KMS-11 (cell line): Measurements from ENCODE around the gene PTGFR.

ENCODE experiments used
- H2AFZ ChIP-seq: fragments of 200-600 bp; sonication (generic); 2 replicates; pipeline ENCODE4 v1.6.1; 2016; ENCODE audit warnings: antibody characterized with exemption, mixed run types, low read depth
- H3K27ac ChIP-seq: fragments of 200-600 bp; sonication (generic); 2 replicates; pipeline ENCODE4 v1.6.1; 2016; ENCODE audit warnings: mild to moderate bottlenecking, mixed run types
- H3K27me3 ChIP-seq: fragments of 200-600 bp; sonication (generic); 2 replicates; pipeline ENCODE4 v1.6.1; 2017; ENCODE audit warnings: mild to moderate bottlenecking, low read depth, mixed run types, moderate library complexity; ENCODE audit not compliant: insufficient read depth
- H3K36me3 ChIP-seq: fragments of 200-600 bp; sonication (generic); 2 replicates; pipeline ENCODE4 v1.6.1; 2017; ENCODE audit warnings: mild to moderate bottlenecking, mixed run types; ENCODE audit not compliant: insufficient read depth
- H3K4me1 ChIP-seq: fragments of 200-600 bp; sonication (generic); 2 replicates; pipeline ENCODE4 v1.6.1; 2016; ENCODE audit warnings: mild to moderate bottlenecking, low read depth, mixed run types; ENCODE audit not compliant: poor library complexity, severe bottlenecking
- H3K4me2 ChIP-seq: fragments of 200-600 bp; sonication (generic); 2 replicates; pipeline ENCODE4 v1.7.0; 2016; ENCODE audit warnings: mild to moderate bottlenecking, mixed run types
- H3K4me3 ChIP-seq: fragments of 200-600 bp; sonication (generic); IDR thresholded peaks from 2 replicates; pipeline ENCODE4 v1.6.1; 2017; ENCODE audit warnings: low read depth, low read length, mixed read lengths; ENCODE audit not compliant: insufficient read depth
- H3K79me2 ChIP-seq: fragments of 200-600 bp; sonication (generic); 2 replicates; pipeline ENCODE4 v1.6.1; 2016; ENCODE audit warnings: low read depth, mixed run types; ENCODE audit not compliant: insufficient read depth
- H3K9ac ChIP-seq: fragments of 200-600 bp; sonication (generic); 2 replicates; pipeline ENCODE4 v1.6.1; 2016; ENCODE audit warnings: mild to moderate bottlenecking, mixed run types
- H4K20me1 ChIP-seq: fragments of 200-600 bp; sonication (generic); 2 replicates; pipeline ENCODE4 v1.6.1; 2016; ENCODE audit warnings: mild to moderate bottlenecking, mixed run types; ENCODE audit not compliant: insufficient read depth
- CTCF ChIP-seq: fragments of 200-600 bp; sonication (generic); conservative IDR thresholded peaks from 2 replicates; pipeline ENCODE4 v1.6.1; 2017; ENCODE audit warnings: low read depth, mild to moderate bottlenecking, antibody characterized with exemption, low read length, moderate library complexity, mixed read lengths

The PTGFR gene

GRCh38 chr1:78491451-78492071, 787 bp downstream of the PTGFR start:
- no peaks in the 10 kb centered on the region for H4K20me1 ChIP-seq
- no peak overlapping the region for H3K9ac ChIP-seq
- no peaks in the 10 kb centered on the region for H3K36me3 ChIP-seq
- no peaks in the 10 kb centered on the region for H3K79me2 ChIP-seq
- no peaks in the 10 kb centered on the region for H3K27me3 ChIP-seq
- no peak overlapping the region for H3K4me2 ChIP-seq
- H2AFZ ChIP-seq = no peak overlapping the region
- no peak for TF ChIP-seq CTCF
- no peak overlapping the region for H3K4me3 ChIP-seq
- no peaks in the 10 kb centered on the region for H3K4me1 ChIP-seq
- H3K27ac ChIP-seq = no peak overlapping the region

- H2AFZ ChIP-seq = no peak overlapping the region
- no peak for TF ChIP-seq CTCF
- H3K9ac ChIP-seq = no peak overlapping the region
- H3K36me3 ChIP-seq = no peaks in the 10 kb centered on the region
- H3K27ac ChIP-seq = no peak overlapping the region
- H3K4me1 ChIP-seq = no peaks in the 10 kb centered on the region
- H3K79me2 ChIP-seq = no peaks in the 10 kb centered on the region
- no peaks in the 10 kb centered on the region for H3K27me3 ChIP-seq
- no peak overlapping the region for H3K4me2 ChIP-seq
- H4K20me1 ChIP-seq = no peaks in the 10 kb centered on the region
- no peak overlapping the region for H3K4me3 ChIP-seq
Observed at GRCh38 chr1:78492386-78492950, 1.7 kb downstream of the PTGFR start.

GRCh38 chr1:78493451-78493850, 2.7 kb downstream of the PTGFR start:
- TF ChIP-seq CTCF = no peak
- H3K9ac ChIP-seq = no peak overlapping the region
- no peaks in the 10 kb centered on the region for H3K27me3 ChIP-seq
- no peak overlapping the region for H3K4me3 ChIP-seq
- no peak overlapping the region for H3K27ac ChIP-seq
- no peaks in the 10 kb centered on the region for H3K4me1 ChIP-seq
- H3K4me2 ChIP-seq = no peak overlapping the region
- H3K79me2 ChIP-seq = no peaks in the 10 kb centered on the region
- no peaks in the 10 kb centered on the region for H4K20me1 ChIP-seq
- H2AFZ ChIP-seq = no peak overlapping the region
- no peaks in the 10 kb centered on the region for H3K36me3 ChIP-seq

GRCh38 chr1:78497201-78497600, 6.4 kb downstream of the PTGFR start:
- H3K4me2 ChIP-seq = no peak overlapping the region
- H4K20me1 ChIP-seq = no peaks in the 10 kb centered on the region
- H3K79me2 ChIP-seq = no peaks in the 10 kb centered on the region
- TF ChIP-seq CTCF = no peak
- H3K27ac ChIP-seq = no peak overlapping the region
- H2AFZ ChIP-seq = no peak overlapping the region
- no peak overlapping the region for H3K4me3 ChIP-seq
- no peaks in the 10 kb centered on the region for H3K36me3 ChIP-seq
- no peak overlapping the region for H3K9ac ChIP-seq
- no peaks in the 10 kb centered on the region for H3K4me1 ChIP-seq
- H3K27me3 ChIP-seq = no peaks in the 10 kb centered on the region
